Stimulated activated CD4-positive, alpha-beta T cell treated with anti-CD3 and anti-CD28 coated beads, Interleukin-12 subunit alpha, Interleukin-12 subunit beta, amount 100 ng/mL, for 48 hours (primary cell): ENCODE data around the gene SBK2.
"Not testable (repeated sequence)": the region's sequence is repeated elsewhere in the genome, so short reads cannot be mapped to it uniquely, and the experiment has no call there.

ENCODE experiments used
- DNase-seq, 3 donors: peaks; one replicate each; pipeline ENCODE4 v3.0.0-alpha.2; 2020; ENCODE audit warnings: low read depth in 2 of 3, low spot score in 1 of 3

Gene SBK2

DNA sequence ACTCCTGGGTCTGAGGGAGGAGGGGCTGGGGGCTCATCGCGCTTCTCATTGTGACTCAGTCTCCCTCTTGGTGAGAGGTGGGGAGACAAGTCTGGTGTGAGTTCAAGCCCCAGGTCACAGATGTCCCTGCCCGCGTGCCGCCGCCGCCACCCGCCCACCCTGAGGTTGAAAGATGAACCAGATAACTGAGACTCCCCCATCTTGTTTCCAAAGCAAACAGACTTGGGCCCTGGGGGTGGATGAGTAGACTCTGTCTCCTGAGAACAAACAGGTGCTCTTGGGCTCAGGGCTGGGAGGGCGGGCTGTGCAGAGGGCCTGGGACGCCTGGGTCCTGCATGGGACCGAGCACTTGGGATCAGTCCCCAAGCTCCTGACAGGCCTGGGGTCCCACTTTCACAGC, 567 bp downstream of the SBK2 start:
- DNase-seq = no peak

DNA sequence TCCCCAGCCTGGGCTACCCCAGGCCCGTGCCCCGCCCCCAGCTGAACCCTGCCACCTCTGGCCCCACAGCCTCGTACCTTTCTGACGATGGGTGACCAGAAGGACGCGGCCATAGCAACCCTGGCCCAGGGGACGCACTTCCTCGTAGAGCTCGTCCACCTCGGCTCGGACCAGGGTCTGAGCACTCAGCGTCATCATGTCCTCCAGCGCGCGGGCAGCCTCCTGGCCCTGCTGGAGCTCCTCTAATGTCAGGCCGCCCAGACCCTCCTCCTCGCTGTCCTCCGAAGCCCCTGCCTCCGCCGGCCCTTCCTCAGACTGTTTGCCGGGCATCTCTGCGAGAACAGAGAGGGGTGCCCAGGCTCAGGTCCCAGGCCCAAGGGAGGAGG, 975 bp downstream of the SBK2 start:
- no peak for DNase-seq

DNA sequence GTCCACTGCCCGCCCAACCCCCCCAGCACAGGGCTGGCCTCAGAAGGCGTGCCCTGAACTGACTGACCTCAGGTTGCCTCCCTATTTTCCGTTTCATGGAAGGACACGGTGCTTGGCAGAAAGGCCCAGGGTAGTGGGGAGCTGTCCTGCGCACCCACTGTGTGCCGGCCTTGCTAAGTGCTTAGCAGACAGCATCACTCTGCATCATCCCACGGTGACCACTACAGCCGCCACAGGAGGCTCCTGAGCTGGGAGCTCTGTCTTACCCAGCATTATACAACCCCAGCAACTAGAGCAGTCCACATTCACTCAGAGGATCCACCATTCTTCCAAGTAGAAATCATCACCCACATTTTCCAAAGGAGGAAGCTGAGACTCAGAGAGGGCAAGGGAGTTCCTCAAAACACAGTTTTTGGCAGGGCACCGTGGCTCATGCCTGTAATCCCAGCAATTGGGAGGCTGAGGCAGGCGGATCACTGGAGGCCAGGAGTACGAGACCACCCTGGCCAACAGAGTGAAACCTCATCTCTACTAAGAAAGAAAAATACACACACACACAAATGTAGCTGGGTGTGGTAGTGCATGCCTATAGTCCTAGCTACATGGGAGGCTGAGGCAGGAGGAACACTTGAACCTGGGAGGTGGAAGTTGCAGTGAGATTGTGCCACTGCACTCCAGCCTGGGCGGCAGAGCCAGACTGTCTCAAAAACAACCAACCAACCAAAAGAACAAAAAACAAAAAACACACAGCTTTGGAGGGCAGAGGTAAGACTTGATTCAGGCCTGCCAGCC, 1.6 kb downstream of the SBK2 start:
- DNase-seq = no peak

DNA sequence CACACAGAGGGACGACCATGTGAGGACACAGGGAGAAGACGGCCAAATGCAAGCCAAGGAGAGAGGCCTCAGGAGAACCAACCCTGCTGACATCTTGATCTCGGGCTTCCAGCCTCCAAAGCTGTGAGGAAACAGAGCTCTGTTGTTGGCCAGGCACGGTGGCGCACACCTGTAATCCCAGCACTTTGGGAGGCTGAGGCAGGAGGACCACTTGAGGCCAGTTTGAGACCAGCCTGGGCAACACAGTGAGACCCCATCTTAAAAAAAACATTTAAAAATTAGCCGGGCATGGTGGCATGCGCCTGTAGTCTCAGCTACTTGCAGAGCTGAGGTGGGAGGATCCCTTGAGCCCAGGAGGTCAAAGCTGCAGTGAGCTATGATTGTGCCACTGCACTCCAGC, 2.7 kb downstream of the SBK2 start:
- not testable (repeated sequence) for DNase-seq

DNA sequence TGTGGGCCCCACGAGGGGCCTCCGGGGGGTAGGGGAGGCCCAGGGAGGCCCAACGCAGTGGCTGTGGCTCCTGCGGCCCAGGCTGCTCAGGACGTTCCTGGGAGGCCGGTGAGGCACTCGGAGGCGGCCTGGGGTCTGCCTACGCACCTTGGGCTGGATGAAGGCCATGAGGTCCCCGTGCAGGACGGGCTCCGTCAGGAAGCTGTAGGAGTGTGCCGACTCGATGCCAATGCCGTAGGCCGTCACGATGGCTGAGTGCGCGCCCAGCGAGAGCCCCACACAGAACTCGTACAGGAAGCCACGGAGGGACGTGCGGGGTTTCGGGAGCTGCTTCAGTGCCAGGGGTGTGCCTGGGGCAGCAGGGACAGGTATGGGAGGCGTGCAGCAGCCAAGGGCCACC, 5.9 kb downstream of the SBK2 start:
- DNase-seq = no peak

DNA sequence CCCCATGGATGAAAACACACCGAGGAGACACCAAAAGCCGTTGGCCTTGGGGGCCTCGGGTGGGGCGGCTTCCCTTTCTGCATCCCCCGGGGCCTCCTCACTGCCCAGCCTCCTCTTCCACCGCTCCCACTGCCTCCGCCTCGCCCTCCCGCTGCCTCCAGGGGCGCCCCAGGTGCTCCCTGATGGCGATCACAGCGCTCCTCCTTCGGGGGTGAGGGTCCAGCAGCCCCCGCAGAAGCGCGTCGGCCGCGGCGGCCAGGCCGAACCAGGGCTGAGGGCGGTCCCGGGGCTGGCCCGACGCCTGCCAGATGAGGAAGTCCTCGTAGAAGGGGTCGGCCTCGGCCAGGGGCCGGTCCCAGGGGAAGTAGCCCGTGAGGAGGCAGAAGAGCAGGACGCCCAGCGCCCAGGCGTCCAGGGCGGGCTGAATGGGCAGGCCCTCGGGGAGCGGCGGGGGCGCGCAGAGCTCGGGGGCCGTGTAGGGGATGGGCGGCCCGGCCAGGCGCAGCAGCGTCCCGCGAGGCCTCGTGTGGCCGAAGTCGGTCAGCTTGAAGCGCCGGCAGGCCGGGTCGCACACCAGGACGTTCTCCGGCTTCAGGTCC, 7.2 kb downstream of the SBK2 start:
- DNase-seq = no peak

DNA sequence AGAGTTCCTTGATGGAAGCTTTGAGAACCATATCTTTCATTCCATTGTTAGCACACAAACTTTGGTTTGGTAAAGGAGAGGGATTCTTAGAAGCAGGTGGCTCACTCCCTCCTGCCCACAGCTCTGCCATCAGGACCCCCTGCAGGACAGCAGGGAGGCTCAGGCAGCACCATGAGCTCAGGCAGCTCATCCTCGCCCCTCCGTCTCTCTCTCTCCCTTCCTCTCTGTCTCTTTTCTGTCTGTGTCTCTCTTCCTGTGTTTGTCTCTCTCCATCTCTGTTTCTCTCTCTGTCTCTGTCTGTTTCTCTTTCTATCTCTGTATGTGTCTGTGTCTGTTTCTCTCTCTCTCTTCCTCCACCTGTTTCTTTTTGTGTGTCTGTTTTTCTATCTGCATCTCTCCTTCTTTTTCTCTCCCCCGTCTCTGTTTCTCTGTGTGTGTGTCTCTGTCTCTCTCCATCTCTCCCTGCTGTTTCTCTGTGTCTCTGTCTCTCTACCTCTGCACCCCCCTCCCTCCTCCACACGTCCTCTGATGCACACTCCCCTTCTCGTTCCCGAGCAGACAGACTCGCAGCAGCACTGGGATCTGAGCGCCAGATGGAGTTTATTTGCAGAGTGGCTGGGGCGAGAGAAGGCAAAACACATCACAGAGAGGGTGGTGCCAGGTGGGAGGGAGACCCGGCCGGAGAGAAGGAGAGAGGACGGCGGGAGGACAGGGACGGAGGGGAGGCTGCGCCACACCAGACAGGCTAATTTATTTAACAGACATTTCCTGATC, 8.7 kb downstream of the SBK2 start:
- no peak for DNase-seq

DNA sequence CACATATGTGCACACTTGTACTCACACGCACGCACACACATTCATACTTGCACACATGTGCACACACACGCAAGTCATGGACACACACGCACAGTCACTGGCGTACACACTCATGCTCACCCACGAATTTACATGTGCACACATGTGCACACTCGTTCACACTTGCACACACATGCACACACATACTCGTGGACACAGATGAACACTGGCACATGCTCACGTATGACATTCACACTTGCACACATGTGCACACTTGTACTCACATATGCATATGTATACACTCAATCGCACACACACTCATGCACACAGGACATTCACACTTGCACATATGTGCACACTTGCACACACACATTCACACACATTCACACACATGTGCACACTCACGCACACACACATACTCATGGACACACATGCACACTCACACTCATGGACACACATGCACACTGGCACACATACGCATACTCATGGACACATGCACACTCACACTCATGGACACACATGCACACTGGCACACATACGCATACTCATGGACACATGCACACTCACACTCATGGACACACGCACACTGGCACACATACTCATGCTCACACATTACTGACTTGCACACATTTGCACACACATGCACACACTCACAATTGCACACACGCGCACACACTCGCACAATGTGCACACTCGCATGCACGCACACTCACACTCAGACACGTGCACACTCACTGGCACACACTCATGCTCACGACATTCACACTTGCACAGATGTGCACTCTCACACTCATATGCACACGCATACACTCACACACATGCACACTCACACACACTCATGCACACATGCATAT, 9.5 kb downstream of the SBK2 start:
- no peak for DNase-seq

DNA sequence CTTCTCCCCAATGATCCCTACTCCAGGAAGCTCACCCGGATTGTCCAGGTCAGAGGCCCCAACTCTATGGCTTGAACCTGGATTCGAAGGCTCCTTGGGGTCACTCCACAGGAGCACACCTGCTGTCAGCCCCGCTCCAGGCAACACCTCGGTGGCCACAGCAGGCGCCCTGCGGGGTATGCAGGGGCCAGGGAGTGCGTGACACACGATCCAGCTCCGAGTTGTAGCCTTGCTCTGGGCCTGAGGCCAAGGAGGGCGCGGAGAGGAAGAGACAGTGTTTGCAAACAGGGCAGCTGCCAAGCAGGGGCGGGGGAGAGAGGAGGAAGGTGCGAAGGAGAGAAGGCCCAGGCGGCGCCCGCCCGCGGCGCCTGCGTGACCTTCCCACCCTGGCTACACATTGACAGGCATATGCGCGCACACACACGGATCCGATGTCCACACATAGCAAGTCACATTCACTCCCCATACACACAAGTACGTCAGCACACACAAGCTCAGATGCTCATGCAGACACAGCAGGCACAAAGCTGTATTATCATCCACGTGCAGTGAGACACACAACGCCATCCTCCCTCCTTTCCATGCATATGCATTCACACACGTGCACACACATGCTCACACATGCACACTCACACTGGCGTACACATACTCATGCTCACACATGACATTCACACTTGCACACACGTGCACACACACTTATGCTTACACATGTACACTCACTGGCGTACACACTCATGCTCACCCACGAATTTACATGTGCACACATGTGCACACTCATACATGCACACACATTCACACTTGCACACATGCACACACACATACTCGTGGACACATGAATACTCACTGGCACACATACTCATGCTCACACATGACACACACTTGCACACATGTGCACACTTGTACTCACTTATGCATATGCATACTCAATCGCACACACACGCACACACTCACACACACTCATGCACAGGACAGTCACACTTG, 10.4 kb downstream of the SBK2 start:
- no peak for DNase-seq

DNA sequence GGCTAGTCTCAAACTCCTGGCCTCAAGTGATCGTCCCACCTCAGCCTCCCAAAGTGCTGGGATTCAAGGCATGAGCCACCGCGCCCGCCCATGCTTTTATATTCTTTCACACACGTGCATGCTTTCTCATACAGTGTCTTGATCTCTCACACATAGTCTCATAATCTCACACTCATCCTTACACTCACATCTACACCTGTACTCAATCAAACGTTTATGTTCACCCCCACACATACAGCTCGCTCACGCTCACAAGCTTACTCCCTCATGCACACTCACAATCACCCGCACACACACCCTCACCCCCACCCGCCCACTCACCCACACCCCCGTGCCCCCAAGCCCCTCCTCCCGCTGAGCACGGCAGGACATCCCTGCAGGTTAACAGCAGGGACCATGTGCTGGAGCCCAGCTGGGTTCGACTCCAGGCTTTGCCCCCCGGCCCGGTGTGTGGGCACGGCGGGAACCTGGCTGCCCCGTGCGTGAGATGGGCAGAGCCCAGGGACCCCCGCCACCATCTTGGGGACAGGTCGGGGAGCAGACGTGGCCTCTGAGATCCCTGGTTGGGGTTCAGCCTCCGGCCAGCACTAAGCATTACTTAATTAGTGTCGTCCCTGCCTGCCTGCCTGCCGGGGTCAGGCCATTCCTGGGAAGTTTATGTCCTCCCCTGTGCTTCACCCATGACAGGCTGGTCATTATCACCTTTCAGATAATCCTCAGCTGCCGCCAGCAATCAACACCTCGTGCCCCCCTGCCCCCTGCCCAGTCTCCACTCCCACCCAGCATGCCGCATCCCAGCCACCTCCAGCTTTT, 11.4 kb downstream of the SBK2 start:
- no peak for DNase-seq

DNA sequence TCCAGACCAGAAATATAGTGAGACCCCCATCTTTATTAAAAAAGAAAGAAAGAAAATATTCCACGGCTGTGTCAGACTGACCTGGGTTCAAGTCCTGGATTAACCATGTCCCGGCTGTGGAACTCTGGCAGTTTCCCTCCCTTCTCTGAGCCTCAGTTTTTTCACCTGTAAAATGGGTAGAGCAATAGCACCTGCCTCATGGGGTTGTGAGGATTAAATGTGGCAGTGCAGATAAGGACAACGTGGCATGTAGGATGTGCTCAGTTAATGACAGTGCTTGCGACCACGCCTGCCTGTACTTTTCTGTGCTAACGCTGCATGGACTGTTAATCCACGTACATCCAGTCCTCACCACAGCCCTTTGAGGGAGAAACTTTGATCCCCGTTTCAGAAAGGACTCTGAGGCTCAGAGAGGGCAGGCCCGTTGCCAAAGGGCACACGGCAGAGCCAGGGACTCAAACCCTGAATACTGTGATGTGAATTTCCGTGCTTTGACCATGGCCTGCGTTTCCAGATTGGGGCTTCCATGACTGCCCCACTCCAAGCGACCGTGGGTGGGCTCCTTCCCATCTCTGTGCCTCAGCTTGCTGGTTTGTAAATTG, 16.1 kb downstream of the SBK2 start:
- DNase-seq = no peak

DNA sequence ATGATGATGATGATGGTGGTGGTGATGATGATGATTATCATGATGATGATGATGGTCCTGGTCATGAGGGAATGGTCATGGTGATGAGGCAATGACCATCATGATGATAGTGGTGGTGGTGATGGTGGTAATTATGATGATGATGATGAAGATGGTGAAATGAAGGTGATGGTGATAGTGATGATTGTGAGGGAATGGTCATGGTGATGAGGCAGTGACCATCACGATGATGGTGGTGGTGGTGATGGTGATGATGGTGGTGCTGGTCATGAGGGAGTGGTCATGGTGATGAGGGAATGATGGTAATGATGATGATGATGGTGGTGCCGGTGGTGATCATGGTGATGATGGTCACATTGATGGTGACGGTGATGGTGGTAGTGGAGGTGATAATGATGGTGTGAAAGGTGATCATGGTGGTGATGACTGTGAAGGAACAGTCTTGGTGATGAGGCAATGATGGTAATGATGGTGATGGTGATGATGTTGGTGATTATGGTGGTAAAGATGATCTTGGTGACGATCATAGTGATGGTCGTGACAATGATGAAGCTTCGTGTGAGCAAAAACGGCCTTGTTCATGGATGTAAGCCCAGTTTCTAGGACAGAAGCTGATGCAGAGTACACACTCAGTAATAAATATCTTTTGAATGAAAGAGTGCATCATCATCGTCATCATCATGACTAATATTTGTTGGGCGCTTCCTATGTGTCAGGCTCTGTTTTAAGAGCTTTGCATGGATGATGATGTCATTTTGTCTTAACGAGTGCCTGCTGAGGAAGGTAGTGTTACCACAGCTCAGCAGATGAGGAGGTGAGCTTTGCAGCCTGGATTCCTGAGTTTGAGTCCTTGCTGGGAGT, 17.3 kb downstream of the SBK2 start:
- DNase-seq = no peak

DNA sequence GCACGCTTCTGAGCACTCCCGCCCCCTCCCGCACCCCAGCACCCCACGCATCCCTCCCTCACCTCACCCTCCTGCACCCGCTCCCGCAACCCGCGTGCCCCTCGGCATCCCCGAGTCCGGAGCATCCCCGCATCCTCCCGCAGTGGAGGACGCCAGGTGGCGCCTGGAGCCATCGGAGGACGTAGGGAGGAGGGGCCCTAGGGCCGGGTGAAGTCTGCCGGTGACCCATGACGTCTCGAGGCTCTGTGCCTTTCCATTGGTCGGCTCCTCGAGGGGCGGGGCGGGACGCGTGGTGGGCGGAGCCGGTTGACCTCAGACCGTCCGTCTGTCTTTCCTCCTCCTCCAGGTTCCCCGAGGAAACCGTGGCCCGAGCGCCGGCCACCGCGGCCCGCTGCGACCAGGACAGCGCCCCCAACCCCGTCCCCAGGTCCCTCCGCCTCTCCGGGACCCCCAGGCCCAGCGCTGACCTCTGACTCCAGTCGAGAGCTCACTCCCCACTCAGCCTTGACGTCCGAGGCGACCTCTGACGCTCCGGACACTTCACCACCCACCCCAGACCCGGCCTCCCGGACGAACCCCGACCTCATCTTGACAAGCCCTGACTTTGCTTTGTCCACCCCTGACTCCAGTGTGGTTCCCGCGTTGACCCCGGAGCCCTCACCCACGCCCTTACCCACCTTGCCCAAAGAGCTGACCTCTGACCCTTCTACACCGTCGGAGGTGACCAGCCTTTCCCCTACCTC, 19.9 kb downstream of the SBK2 start:
- peak; percentile 88 to 94 (median 89) for DNase-seq

DNA sequence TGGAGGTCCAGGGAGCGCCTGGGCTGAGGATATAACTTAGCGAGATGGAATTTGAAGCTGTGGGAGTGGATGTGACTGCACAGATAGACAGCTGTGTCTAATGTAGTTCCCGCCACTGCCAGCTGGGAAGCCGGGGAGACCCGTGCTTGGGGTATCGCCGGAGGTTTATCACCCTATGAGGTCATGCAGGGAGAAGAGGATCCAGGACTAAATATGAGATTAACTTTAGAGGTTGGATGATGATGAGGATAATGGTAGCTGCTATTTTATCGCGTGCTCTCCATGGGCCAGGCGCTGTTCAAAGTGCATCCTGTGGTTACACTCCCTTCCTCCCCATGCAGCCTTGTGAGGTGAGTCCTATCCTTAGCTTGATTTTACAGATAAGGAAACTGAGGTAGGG, 28.8 kb downstream of the SBK2 start:
- DNase-seq = no peak

DNA sequence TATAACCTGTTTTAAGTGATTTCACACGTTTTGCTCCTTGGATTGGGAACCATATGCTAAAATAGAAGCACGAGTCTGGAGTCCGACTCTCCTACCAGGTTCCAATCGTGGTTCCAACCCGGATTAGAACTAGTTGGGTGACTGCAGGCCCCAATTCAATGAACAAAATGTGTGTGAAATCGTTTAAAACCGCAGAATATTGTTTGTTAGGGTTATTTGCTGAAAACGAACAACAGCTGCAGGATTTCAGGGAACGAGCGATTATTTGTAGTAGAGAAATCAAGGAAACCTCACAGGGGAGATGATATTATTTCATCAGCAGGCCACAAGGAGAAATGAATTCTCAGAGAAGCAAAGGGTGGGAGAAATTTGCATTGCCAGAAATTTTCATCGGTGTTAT, 32.0 kb downstream of the SBK2 start:
- DNase-seq = no peak

DNA sequence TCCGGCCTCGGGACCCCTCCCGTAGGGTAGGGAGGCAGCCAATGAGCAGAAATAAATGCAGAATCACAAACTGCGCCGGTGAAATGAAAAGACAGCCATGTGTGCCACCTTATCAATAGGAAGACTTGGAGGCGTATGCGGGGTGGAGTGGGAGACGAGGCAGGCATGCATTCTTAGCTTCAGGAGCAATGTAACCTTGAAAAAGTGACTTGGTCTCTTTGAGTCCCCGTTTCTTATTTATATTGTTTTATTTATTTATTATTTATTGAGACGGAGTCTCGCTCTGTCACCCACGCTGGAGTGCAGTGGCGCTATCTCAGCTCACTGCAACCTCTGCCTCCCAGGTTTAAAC, 32.7 kb downstream of the SBK2 start:
- DNase-seq = no peak

DNA sequence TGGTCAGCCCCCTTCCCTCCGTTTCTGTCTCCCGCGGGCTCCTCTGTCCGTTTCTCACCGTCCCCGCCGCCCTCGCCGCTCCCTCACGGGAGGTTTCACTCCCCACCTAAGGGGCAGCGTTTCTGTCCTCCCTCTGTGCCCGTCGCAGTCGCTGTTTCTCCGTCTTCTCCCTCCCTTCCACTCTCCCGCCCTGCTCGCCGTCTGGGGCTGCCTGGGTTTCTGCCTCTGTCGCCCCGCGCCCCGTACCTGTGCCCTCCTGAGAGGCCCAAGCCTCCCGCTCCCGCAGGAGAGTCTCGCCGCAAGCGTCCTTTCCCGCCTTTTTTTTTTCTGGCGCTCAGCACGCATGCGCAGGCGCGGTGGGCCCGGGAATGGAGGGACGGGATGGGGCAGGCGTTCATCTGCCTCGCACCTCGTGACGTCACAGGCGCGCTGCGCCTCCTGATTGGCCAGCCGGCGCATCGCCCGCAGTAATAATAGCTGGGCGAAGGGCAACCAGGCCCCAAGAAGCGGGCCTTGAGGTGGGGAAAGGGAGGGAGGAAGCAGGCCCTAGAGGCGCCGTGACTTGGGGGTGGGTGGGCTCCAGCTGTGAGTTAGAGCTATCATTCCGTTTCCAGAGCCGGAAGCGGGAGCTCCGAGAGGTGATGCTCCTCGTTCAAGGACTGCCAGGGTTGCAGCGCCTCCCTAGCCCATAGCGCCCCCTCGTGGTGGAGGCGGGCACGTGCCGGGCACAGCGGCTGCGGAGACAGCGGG, 33.3 kb downstream of the SBK2 start:
- DNase-seq = peak; percentile 87 to 93 (median 89)
